HUES6 (cell line): ENCODE results near the gene TTC7B.

ENCODE experiments used
- H3K27ac ChIP-seq: 2 replicates; pipeline ENCODE4 v1.7.0; 2013; ENCODE audit warnings: low read depth, mild to moderate bottlenecking, low read length, inconsistent platforms
- H3K27me3 ChIP-seq: 2 replicates; pipeline ENCODE4 v1.6.1; 2013; ENCODE audit warnings: low read length; ENCODE audit not compliant: control insufficient read depth, insufficient read depth
- H3K36me3 ChIP-seq: 2 replicates; pipeline ENCODE4 v1.6.1; 2013; ENCODE audit warnings: low read length; ENCODE audit not compliant: control insufficient read depth, insufficient read depth
- H3K4me1 ChIP-seq: 2 replicates; pipeline ENCODE4 v1.6.1; 2013; ENCODE audit warnings: low read length; ENCODE audit not compliant: control insufficient read depth, insufficient read depth
- H3K4me3 ChIP-seq: 2 replicates; pipeline ENCODE4 v1.5.1; 2013; ENCODE audit warnings: low read depth, low read length
- H3K9ac ChIP-seq: one replicate; pipeline ENCODE4 v1.6.1; 2013; ENCODE audit warnings: mild to moderate bottlenecking, low read length
- H3K9me3 ChIP-seq: 2 replicates; pipeline ENCODE4 v1.6.1; 2013; ENCODE audit warnings: low read depth, low read length; ENCODE audit not compliant: control insufficient read depth, insufficient read depth

The TTC7B gene

GRCh38 chr14:90614696-90615516, 201.3 kb downstream of the TTC7B start:
- no peak overlapping the region for H3K9ac ChIP-seq
- H3K27ac ChIP-seq = no peak overlapping the region
- no peak overlapping the region for H3K4me3 ChIP-seq
- no peaks in the 10 kb centered on the region for H3K9me3 ChIP-seq
- peaks cover 27% of the 10 kb centered on the region for H3K4me1 ChIP-seq
- H3K36me3 ChIP-seq = no peaks in the 10 kb centered on the region
- H3K27me3 ChIP-seq = no peaks in the 10 kb centered on the region

DNA sequence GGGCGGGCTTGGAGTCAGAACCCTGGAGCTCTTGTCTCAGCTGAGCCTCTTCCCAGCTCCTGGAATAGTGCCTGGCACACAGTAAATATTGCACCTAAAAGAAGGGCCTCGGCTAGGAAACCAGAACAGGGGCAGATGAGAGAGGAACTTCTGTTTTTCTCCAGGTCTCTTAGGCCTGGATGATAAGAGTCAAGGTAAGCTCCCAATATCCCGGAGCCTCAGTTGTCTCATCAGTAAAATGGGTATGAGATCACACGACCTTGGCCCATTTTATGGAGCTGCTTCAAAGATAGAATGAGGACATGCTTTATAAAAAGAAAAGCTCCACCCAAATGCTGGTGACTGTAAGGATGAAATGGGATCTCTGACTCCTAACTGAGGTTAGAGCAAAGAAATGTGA, 202.2 kb downstream of the TTC7B start:
- no peaks in the 10 kb centered on the region for H3K36me3 ChIP-seq
- peaks cover 30% of the 10 kb centered on the region for H3K4me1 ChIP-seq
- no peaks in the 10 kb centered on the region for H3K27me3 ChIP-seq
- no peak overlapping the region for H3K9ac ChIP-seq
- H3K27ac ChIP-seq = no peak overlapping the region
- H3K4me3 ChIP-seq = no peak overlapping the region
- no peaks in the 10 kb centered on the region for H3K9me3 ChIP-seq

DNA sequence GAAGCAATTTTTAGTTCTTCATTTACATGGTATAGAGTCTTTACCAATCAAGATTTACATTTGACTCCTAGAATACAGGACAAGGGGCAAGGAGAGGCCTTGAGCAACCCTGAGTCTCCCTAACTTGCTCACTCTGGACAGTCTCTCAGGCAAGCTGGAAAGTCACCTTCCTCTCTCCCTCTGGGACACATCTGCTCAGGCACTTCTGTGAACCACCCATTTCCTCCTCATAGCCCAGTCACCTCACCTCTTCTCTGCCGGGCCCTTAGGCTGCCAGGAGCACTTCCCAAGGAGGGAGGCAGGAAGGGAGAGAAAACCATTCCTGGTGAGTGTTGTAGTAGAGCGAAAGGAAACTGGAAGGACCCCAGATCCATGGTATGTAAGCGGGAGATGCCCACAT, 202.8 kb downstream of the TTC7B start:
- H3K9ac ChIP-seq = no peak overlapping the region

DNA sequence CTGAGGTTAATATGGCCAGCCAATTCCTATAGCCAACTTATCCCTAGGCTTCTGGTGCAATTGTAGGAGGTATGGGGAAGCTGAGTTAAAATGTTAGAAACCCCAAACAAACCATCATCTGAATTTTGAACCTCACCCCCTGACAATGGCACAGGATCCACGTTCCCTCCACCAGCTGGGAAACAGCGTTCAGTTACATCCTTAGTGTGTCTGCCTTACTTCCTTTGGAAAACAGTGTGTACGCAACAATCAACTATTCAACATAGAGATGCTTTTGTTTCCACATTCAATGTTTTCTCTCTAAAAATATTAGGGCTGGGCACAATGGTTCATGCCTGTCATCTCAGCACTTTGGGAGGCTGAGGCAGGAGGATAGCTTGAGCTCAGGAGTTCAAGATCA, 203.4 kb downstream of the TTC7B start:
- Histone ChIP-seq H3K27ac (no peak overlapping the region), H3K27me3 (no peaks in the 10 kb centered on the region), H3K4me3 (no peak overlapping the region), H3K9me3 (no peaks in the 10 kb centered on the region), H3K9ac (no peak overlapping the region), H3K4me1 (peaks cover 39% of the 10 kb centered on the region), H3K36me3 (no peaks in the 10 kb centered on the region)

More for the DNA sequence above, 202.8 kb downstream of the TTC7B start:
- no peaks in the 10 kb centered on the region for H3K9me3 ChIP-seq
- no peak overlapping the region for H3K4me3 ChIP-seq
- no peak overlapping the region for H3K27ac ChIP-seq
- H3K4me1 ChIP-seq = peaks cover 36% of the 10 kb centered on the region
- no peaks in the 10 kb centered on the region for H3K27me3 ChIP-seq
- no peaks in the 10 kb centered on the region for H3K36me3 ChIP-seq

DNA sequence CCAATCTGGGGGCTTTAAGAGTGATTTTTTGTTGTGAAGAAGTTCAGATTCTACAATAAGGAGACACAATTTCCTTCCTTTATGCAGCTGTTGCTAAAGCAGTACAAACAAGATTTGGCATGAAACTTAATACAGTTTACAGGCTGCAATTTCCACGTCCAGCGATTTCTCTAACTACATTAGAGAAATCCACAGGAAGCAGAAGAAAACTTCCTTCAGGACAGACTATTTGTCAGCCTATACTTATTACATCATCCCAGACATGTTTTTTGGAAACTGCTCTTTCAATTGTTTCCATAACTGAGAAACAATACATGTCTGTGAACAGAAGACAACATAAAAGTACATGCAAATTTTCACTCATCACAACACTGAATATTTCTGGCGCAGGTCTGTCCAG, 204.3 kb downstream of the TTC7B start:
- Histone ChIP-seq H3K4me1 (peaks cover 40% of the 10 kb centered on the region), H3K36me3 (no peaks in the 10 kb centered on the region), H3K9ac (no peak overlapping the region), H3K27ac (no peak overlapping the region), H3K9me3 (no peaks in the 10 kb centered on the region), H3K4me3 (no peak overlapping the region), H3K27me3 (no peaks in the 10 kb centered on the region)

GRCh38 chr14:90611501-90611900, 204.7 kb downstream of the TTC7B start:
- no peaks in the 10 kb centered on the region for H3K36me3 ChIP-seq
- no peak overlapping the region for H3K9ac ChIP-seq
- H3K9me3 ChIP-seq = no peaks in the 10 kb centered on the region
- H3K4me3 ChIP-seq = no peak overlapping the region
- H3K27me3 ChIP-seq = no peaks in the 10 kb centered on the region
- peaks cover 38% of the 10 kb centered on the region for H3K4me1 ChIP-seq
- H3K27ac ChIP-seq = no peak overlapping the region

DNA sequence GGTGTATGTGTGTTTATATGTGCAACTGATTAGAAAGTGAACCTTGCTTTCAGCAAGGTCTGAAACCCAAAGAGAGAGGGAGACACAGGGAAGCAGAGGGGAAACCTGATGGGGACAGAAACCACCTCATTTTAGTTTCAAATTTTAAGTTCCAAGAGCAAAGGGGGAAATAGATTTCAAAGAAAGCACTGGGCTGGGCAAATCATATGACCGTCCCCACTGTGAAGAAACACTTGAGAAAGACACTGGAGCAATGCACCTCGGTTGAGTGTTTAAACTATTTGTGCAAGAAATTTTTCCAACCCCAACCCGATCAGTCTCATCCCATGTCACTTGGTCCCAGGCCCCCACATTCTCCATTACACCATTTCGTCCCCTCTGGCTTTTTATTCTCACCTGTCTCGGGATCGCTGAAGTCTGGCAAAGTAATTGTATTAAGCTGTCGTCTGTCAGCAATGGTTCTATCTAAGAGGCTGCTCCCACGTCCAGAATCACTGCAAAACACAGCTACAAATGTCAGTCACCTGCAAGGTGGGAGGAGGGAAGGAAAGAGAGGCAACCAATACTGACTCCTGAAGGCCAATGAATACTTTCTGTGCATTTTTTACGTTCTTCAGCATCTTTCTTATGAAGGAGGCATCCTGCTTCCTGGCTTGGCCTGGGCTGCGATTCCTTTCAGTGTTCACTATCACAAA, 205.7 kb downstream of the TTC7B start:
- peaks cover 40% of the 10 kb centered on the region for H3K4me1 ChIP-seq

GRCh38 chr14:90609376-90609775, 206.9 kb downstream of the TTC7B start:
- Histone ChIP-seq H3K9me3 (no peaks in the 10 kb centered on the region), H3K4me1 (peaks cover 42% of the 10 kb centered on the region), H3K27me3 (no peaks in the 10 kb centered on the region), H3K36me3 (no peaks in the 10 kb centered on the region), H3K27ac (no peak overlapping the region), H3K4me3 (no peak overlapping the region), H3K9ac (no peak overlapping the region)

More for the DNA sequence above, 205.7 kb downstream of the TTC7B start:
- no peaks in the 10 kb centered on the region for H3K27me3 ChIP-seq
- no peak overlapping the region for H3K27ac ChIP-seq
- no peak overlapping the region for H3K4me3 ChIP-seq
- no peak overlapping the region for H3K9ac ChIP-seq
- H3K9me3 ChIP-seq = no peaks in the 10 kb centered on the region
- H3K36me3 ChIP-seq = no peaks in the 10 kb centered on the region

DNA sequence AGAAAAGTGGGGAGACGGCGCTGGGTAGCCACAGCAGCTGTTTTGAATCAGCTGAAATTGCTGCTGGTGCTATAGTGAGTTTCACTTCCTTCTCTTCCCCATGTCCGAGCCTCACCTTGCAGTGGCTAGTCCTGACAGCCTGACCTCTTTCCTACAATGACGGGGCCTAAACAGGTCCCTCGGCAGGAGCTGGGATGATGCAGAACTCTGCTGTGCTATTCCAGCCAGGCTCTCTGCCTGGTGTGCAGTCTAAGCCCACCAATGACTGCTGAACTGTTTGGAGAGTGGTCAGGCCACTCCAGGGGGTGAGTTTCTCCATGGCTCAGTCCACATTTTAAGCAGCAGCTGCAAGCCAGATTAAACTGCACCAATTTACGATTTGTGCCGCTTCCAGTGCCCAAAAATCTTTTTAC, 207.3 kb downstream of the TTC7B start:
- Histone ChIP-seq H3K4me1 (peaks cover 46% of the 10 kb centered on the region), H3K27ac (no peak overlapping the region), H3K9ac (no peak overlapping the region), H3K4me3 (no peak overlapping the region), H3K9me3 (no peaks in the 10 kb centered on the region), H3K36me3 (no peaks in the 10 kb centered on the region), H3K27me3 (no peaks in the 10 kb centered on the region)

GRCh38 chr14:90608281-90608680, 207.9 kb downstream of the TTC7B start:
- H3K36me3 ChIP-seq = no peaks in the 10 kb centered on the region
- H3K9ac ChIP-seq = no peak overlapping the region
- H3K4me1 ChIP-seq = peaks cover 46% of the 10 kb centered on the region
- no peaks in the 10 kb centered on the region for H3K9me3 ChIP-seq
- no peaks in the 10 kb centered on the region for H3K27me3 ChIP-seq
- H3K4me3 ChIP-seq = no peak overlapping the region
- no peak overlapping the region for H3K27ac ChIP-seq

DNA sequence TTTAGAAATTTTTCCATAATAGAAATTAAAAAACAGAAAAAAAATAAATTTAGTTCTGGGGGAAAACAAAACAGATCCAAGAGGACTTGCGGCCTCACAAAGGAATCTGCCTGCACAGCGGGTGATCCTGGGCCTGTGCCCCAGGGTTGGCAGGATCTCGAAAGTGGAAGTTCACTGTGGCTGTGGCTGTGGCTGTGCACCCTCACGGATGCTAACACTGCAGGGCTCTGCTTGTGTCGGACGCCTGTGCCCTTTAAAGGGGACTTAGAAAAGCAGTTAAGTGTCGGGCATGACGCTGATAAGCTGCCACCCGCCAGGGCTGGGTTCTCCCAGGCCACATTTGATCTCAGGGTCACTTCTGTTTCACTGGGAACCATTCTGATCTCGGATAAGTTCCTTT, 209.1 kb downstream of the TTC7B start:
- Histone ChIP-seq H3K27me3 (no peaks in the 10 kb centered on the region), H3K4me3 (no peak overlapping the region), H3K27ac (no peak overlapping the region), H3K36me3 (no peaks in the 10 kb centered on the region), H3K4me1 (peaks cover 46% of the 10 kb centered on the region), H3K9ac (no peak overlapping the region), H3K9me3 (no peaks in the 10 kb centered on the region)
